Stimulated activated memory B cell treated with anti-CD40 and anti-IgM and Interleukin-4, amounts not matched to agents 10 μg/mL and 1 μg/mL and 100 μg/mL, for 72 hours (primary cell): ENCODE measurements around the gene BLNK.

ENCODE experiments used
- ATAC-seq: fragments of 150-1000 bp; cut with Tn5 transposase; 2 replicates; pipeline ENCODE4 v1.10.0; 2021
- H3K27ac Mint-ChIP-seq: one replicate; pipeline ENCODE4 v1.8.0; 2022; ENCODE audit warnings: mild to moderate bottlenecking, mixed read lengths
- H3K27me3 Mint-ChIP-seq: one replicate; pipeline ENCODE4 v1.8.0; 2022; ENCODE audit warnings: mixed read lengths
- H3K36me3 Mint-ChIP-seq: one replicate; pipeline ENCODE4 v1.8.0; 2022; ENCODE audit warnings: mixed read lengths
- H3K4me1 Mint-ChIP-seq: one replicate; pipeline ENCODE4 v1.8.0; 2022; ENCODE audit warnings: mixed read lengths
- H3K4me3 Mint-ChIP-seq: one replicate; pipeline ENCODE4 v1.8.0; 2022; ENCODE audit warnings: mild to moderate bottlenecking, moderate library complexity, mixed read lengths
- H3K9me3 Mint-ChIP-seq: one replicate; pipeline ENCODE4 v1.8.0; 2022; ENCODE audit warnings: mixed read lengths

Gene BLNK

GRCh38 chr10:96276426-96276825, 5.1 kb upstream of the BLNK start:
- Mint-ChIP-seq H3K27ac (peak overlapping the region; percentile 90), H3K36me3 (no peaks in the 10 kb centered on the region), H3K4me3 (no peak overlapping the region), H3K4me1 (peaks cover 68% of the 10 kb centered on the region), H3K9me3 (peaks cover 3% of the 10 kb centered on the region), H3K27me3 (no peaks in the 10 kb centered on the region)
- no peak for ATAC-seq

- no peak overlapping the region for H3K4me3 Mint-ChIP-seq
- peak overlapping the region; percentile 90 for H3K27ac Mint-ChIP-seq
- H3K4me1 Mint-ChIP-seq, result peaks cover 68% of the 10 kb centered on the region
These were observed 4.5 kb upstream of the BLNK start for GRCh38 chr10:96275685-96276418.

GRCh38 chr10:96272316-96273280, 1.2 kb upstream of the BLNK start:
- Mint-ChIP-seq H3K36me3 (peaks cover 20% of the 10 kb centered on the region), H3K4me3 (peak overlapping the region; percentile 95), H3K27ac (peak overlapping the region; percentile 90), H3K27me3 (no peaks in the 10 kb centered on the region), H3K4me1 (peaks cover 69% of the 10 kb centered on the region), H3K9me3 (peaks cover 3% of the 10 kb centered on the region)
- no peak for ATAC-seq

More at GRCh38 chr10:96275685-96276418, 4.5 kb upstream of the BLNK start:
- H3K36me3 Mint-ChIP-seq, result no peaks in the 10 kb centered on the region
- H3K9me3 Mint-ChIP-seq, result peaks cover 3% of the 10 kb centered on the region
- ATAC-seq, result no peak
- H3K27me3 Mint-ChIP-seq, result no peaks in the 10 kb centered on the region

- peak overlapping the region; percentile 95 for H3K4me3 Mint-ChIP-seq
- no peak for ATAC-seq
- H3K36me3 Mint-ChIP-seq, result peaks cover 41% of the 10 kb centered on the region
- H3K9me3 Mint-ChIP-seq, result no peaks in the 10 kb centered on the region
- peaks cover 69% of the 10 kb centered on the region for H3K4me1 Mint-ChIP-seq
- H3K27ac Mint-ChIP-seq, result peak overlapping the region; percentile 90
- no peaks in the 10 kb centered on the region for H3K27me3 Mint-ChIP-seq
These were observed 798 bp downstream of the BLNK start for GRCh38 chr10:96270571-96270970.

GRCh38 chr10:96269438-96270300, 1.7 kb downstream of the BLNK start:
- Mint-ChIP-seq H3K27ac (peak overlapping the region; percentile 90), H3K4me3 (peak overlapping the region; percentile 95), H3K4me1 (peaks cover 72% of the 10 kb centered on the region), H3K9me3 (no peaks in the 10 kb centered on the region), H3K27me3 (no peaks in the 10 kb centered on the region), H3K36me3 (peaks cover 45% of the 10 kb centered on the region)
- no peak for ATAC-seq

GRCh38 chr10:96268341-96268909, 2.9 kb downstream of the BLNK start:
- no peaks in the 10 kb centered on the region for H3K9me3 Mint-ChIP-seq
- peak overlapping the region; percentile 95 for H3K4me3 Mint-ChIP-seq
- ATAC-seq, result no peak
- H3K4me1 Mint-ChIP-seq, result peaks cover 80% of the 10 kb centered on the region
- H3K27me3 Mint-ChIP-seq, result no peaks in the 10 kb centered on the region
- peak overlapping the region; percentile 90 for H3K27ac Mint-ChIP-seq
- H3K36me3 Mint-ChIP-seq, result peaks cover 57% of the 10 kb centered on the region

GRCh38 chr10:96267234-96267705, 4.1 kb downstream of the BLNK start:
- Mint-ChIP-seq H3K27me3 (no peaks in the 10 kb centered on the region), H3K4me1 (peaks cover 80% of the 10 kb centered on the region), H3K4me3 (peak overlapping the region; percentile 95), H3K9me3 (no peaks in the 10 kb centered on the region), H3K27ac (peak overlapping the region; percentile 90), H3K36me3 (peaks cover 61% of the 10 kb centered on the region)
- peak; percentile 50 for ATAC-seq

- Mint-ChIP-seq H3K4me3 (peak overlapping the region; percentile 95), H3K9me3 (no peaks in the 10 kb centered on the region), H3K27ac (peak overlapping the region; percentile 90), H3K27me3 (no peaks in the 10 kb centered on the region), H3K4me1 (peaks cover 83% of the 10 kb centered on the region), H3K36me3 (peaks cover 61% of the 10 kb centered on the region)
- no peak for ATAC-seq
These were observed 5.1 kb downstream of the BLNK start for GRCh38 chr10:96266118-96266770.

GRCh38 chr10:96264938-96265337, 6.4 kb downstream of the BLNK start:
- peaks cover 64% of the 10 kb centered on the region for H3K36me3 Mint-ChIP-seq
- peaks cover 94% of the 10 kb centered on the region for H3K4me1 Mint-ChIP-seq
- no peak overlapping the region for H3K27ac Mint-ChIP-seq
- no peaks in the 10 kb centered on the region for H3K27me3 Mint-ChIP-seq
- H3K9me3 Mint-ChIP-seq, result no peaks in the 10 kb centered on the region
- no peak for ATAC-seq
- H3K4me3 Mint-ChIP-seq, result no peak overlapping the region

GRCh38 chr10:96263669-96264068, 7.7 kb downstream of the BLNK start:
- H3K27ac Mint-ChIP-seq, result peak overlapping the region; percentile 86
- peaks cover 65% of the 10 kb centered on the region for H3K36me3 Mint-ChIP-seq
- no peaks in the 10 kb centered on the region for H3K27me3 Mint-ChIP-seq
- H3K4me3 Mint-ChIP-seq, result peak overlapping the region; percentile 67
- peak; percentile 68 for ATAC-seq
- H3K9me3 Mint-ChIP-seq, result no peaks in the 10 kb centered on the region
- H3K4me1 Mint-ChIP-seq, result peaks cover 95% of the 10 kb centered on the region

GRCh38 chr10:96263176-96263575, 8.2 kb downstream of the BLNK start:
- Mint-ChIP-seq H3K4me3 (peak overlapping the region; percentile 67), H3K36me3 (peaks cover 60% of the 10 kb centered on the region), H3K4me1 (peaks cover 93% of the 10 kb centered on the region), H3K9me3 (no peaks in the 10 kb centered on the region), H3K27me3 (no peaks in the 10 kb centered on the region), H3K27ac (peak overlapping the region; percentile 86)
- no peak for ATAC-seq

- H3K9me3 Mint-ChIP-seq, result no peaks in the 10 kb centered on the region
- no peaks in the 10 kb centered on the region for H3K27me3 Mint-ChIP-seq
- H3K4me1 Mint-ChIP-seq, result peaks cover 96% of the 10 kb centered on the region
- peak; percentile 27 for ATAC-seq
- H3K27ac Mint-ChIP-seq, result peak overlapping the region; percentile 86
- H3K4me3 Mint-ChIP-seq, result peak overlapping the region; percentile 44
- H3K36me3 Mint-ChIP-seq, result peaks cover 61% of the 10 kb centered on the region
These were observed 9.4 kb downstream of the BLNK start for GRCh38 chr10:96261930-96262329.

GRCh38 chr10:96261132-96261531, 10.2 kb downstream of the BLNK start:
- Mint-ChIP-seq H3K27me3 (no peaks in the 10 kb centered on the region), H3K27ac (no peak overlapping the region), H3K9me3 (no peaks in the 10 kb centered on the region), H3K4me3 (no peak overlapping the region), H3K4me1 (peaks cover 93% of the 10 kb centered on the region), H3K36me3 (peaks cover 58% of the 10 kb centered on the region)
- ATAC-seq, result no peak

GRCh38 chr10:96260014-96260413, 11.4 kb downstream of the BLNK start:
- H3K27ac Mint-ChIP-seq, result peak overlapping the region; percentile 49
- no peak for ATAC-seq
- no peaks in the 10 kb centered on the region for H3K9me3 Mint-ChIP-seq
- H3K27me3 Mint-ChIP-seq, result no peaks in the 10 kb centered on the region
- peaks cover 91% of the 10 kb centered on the region for H3K4me1 Mint-ChIP-seq
- H3K4me3 Mint-ChIP-seq, result peak overlapping the region; percentile 12
- H3K36me3 Mint-ChIP-seq, result peaks cover 55% of the 10 kb centered on the region
